Mesothelial cell of epicardium (in vitro differentiated cells): ENCODE results near the gene THAP10. TPM values are rescaled to one million over a fixed set of nuclear protein-coding genes. Genes with fewer than 3 reads are reported as not detected.
"Not testable (repeated sequence)": the region's sequence is repeated elsewhere in the genome, so short reads cannot be mapped to it uniquely, and the experiment has no call there.

Experiments
- DNase-seq, 2 experiments: peaks; one replicate each; pipeline ENCODE4 v3.0.0; 2021; ENCODE audit warnings: low spot score in 2 of 2; ENCODE audit not compliant: unreplicated experiment in 2 of 2
- H3K27ac Mint-ChIP-seq: 2 replicates; pipeline ENCODE4 v1.8.0; 2021; ENCODE audit warnings: mixed read lengths
- H3K27me3 Mint-ChIP-seq: 2 replicates; pipeline ENCODE4 v1.8.0; 2021; ENCODE audit warnings: low read depth, mixed read lengths
- H3K36me3 Mint-ChIP-seq: 2 replicates; pipeline ENCODE4 v1.8.0; 2021; ENCODE audit warnings: mixed read lengths
- H3K4me1 Mint-ChIP-seq: 2 replicates; pipeline ENCODE4 v1.8.0; 2021; ENCODE audit warnings: mixed read lengths
- H3K4me3 Mint-ChIP-seq: 2 replicates; pipeline ENCODE4 v1.8.0; 2021; ENCODE audit warnings: mild to moderate bottlenecking, moderate library complexity, mixed read lengths
- H3K9me3 Mint-ChIP-seq: 2 replicates; pipeline ENCODE4 v1.8.0; 2021; ENCODE audit warnings: mixed read lengths
- CTCF ChIP-seq: fragments of 200-600 bp; sonication (generic); IDR thresholded peaks from one replicate; pipeline ENCODE4 v1.5.0; 2021; ENCODE audit warnings: antibody characterized with exemption; ENCODE audit not compliant: unreplicated experiment
- total RNA-seq: library from RNA; stranded (reverse); gene quantifications from 3 replicates; pipeline ENCODE4 v1.2.1, GENCODE V29; 2021

Gene THAP10
- total RNA-seq, 1 donor from 2014 or later = 2.9 TPM

GRCh38 chr15:70876011-70876410 is 16.2 kb downstream of the THAP10 start:
- peaks cover 5% of the 10 kb centered on the region for H3K36me3 Mint-ChIP-seq
- DNase-seq = no peak
- H3K4me3 Mint-ChIP-seq = no peak overlapping the region
- TF ChIP-seq CTCF = no peak
- H3K27ac Mint-ChIP-seq = no peak overlapping the region
- H3K4me1 Mint-ChIP-seq = no peaks in the 10 kb centered on the region
- no peaks in the 10 kb centered on the region for H3K27me3 Mint-ChIP-seq
- peaks cover 10% of the 10 kb centered on the region for H3K9me3 Mint-ChIP-seq

GRCh38 chr15:70875001-70875782 is 17.0 kb downstream of the THAP10 start:
- DNase-seq = no peak
- Mint-ChIP-seq H3K27me3 (no peaks in the 10 kb centered on the region), H3K4me3 (no peak overlapping the region), H3K4me1 (peaks cover 1% of the 10 kb centered on the region), H3K27ac (no peak overlapping the region), H3K9me3 (peaks cover 10% of the 10 kb centered on the region), H3K36me3 (peaks cover 6% of the 10 kb centered on the region)
- no peak for TF ChIP-seq CTCF

- H3K4me1 Mint-ChIP-seq = peaks cover 15% of the 10 kb centered on the region
- TF ChIP-seq CTCF = no peak
- no peak overlapping the region for H3K4me3 Mint-ChIP-seq
- peaks cover 6% of the 10 kb centered on the region for H3K36me3 Mint-ChIP-seq
- peaks cover 10% of the 10 kb centered on the region for H3K9me3 Mint-ChIP-seq
- DNase-seq = no peak
- H3K27me3 Mint-ChIP-seq = no peaks in the 10 kb centered on the region
- no peak overlapping the region for H3K27ac Mint-ChIP-seq
Measured at GRCh38 chr15:70873232-70874054, 18.8 kb downstream of the THAP10 start.

- H3K27ac Mint-ChIP-seq, H3K36me3 Mint-ChIP-seq, H3K27me3 Mint-ChIP-seq, DNase-seq, H3K4me3 Mint-ChIP-seq: not testable (repeated sequence)
- Mint-ChIP-seq H3K9me3 (peaks cover 10% of the 10 kb centered on the region), H3K4me1 (peaks cover 27% of the 10 kb centered on the region)
Measured at GRCh38 chr15:70871490-70871889, 20.7 kb downstream of the THAP10 start.

- Mint-ChIP-seq H3K27ac (peak overlapping the region; percentile 77), H3K36me3 (peaks cover 6% of the 10 kb centered on the region), H3K4me3 (no peak overlapping the region), H3K27me3 (no peaks in the 10 kb centered on the region), H3K9me3 (peaks cover 10% of the 10 kb centered on the region), H3K4me1 (peaks cover 27% of the 10 kb centered on the region)
- TF ChIP-seq CTCF = no peak
- no peak for DNase-seq
Measured at GRCh38 chr15:70870051-70870450, 22.2 kb downstream of the THAP10 start.

GRCh38 chr15:70869346-70869745 is 22.9 kb downstream of the THAP10 start:
- Mint-ChIP-seq H3K9me3 (peaks cover 10% of the 10 kb centered on the region), H3K27me3 (no peaks in the 10 kb centered on the region), H3K27ac (peak overlapping the region; percentile 62), H3K4me3 (no peak overlapping the region), H3K4me1 (peaks cover 27% of the 10 kb centered on the region), H3K36me3 (peaks cover 6% of the 10 kb centered on the region)
- TF ChIP-seq CTCF = no peak
- no peak for DNase-seq
